ENCODE results near the gene GPHB5.

GRCh38 chr14:63328787-63329737, 10.3 kb upstream of the GPHB5 start:
- TF ChIP-seq, protein P1, sequence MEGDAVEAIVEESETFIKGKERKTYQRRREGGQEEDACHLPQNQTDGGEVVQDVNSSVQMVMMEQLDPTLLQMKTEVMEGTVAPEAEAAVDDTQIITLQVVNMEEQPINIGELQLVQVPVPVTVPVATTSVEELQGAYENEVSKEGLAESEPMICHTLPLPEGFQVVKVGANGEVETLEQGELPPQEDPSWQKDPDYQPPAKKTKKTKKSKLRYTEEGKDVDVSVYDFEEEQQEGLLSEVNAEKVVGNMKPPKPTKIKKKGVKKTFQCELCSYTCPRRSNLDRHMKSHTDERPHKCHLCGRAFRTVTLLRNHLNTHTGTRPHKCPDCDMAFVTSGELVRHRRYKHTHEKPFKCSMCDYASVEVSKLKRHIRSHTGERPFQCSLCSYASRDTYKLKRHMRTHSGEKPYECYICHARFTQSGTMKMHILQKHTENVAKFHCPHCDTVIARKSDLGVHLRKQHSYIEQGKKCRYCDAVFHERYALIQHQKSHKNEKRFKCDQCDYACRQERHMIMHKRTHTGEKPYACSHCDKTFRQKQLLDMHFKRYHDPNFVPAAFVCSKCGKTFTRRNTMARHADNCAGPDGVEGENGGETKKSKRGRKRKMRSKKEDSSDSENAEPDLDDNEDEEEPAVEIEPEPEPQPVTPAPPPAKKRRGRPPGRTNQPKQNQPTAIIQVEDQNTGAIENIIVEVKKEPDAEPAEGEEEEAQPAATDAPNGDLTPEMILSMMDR (IDR thresholded peaks at IDR 0.05 in 4 of 5, conservative IDR thresholded peaks at IDR 0.05 in 1 of 5), result no peak
- TF ChIP-seq POLR2A (IDR thresholded peaks at IDR 0.05), result no peak

Data from gastrocnemius medialis (tissue), 4 donors.